M059J (cell line): ENCODE measurements around the gene KLF8. TPM values are rescaled to one million over a fixed set of nuclear protein-coding genes. Genes with fewer than 3 reads are reported as not detected.
"Not testable (repeated sequence)": the region's sequence is repeated elsewhere in the genome, so short reads cannot be mapped to it uniquely, and the experiment has no call there.

ENCODE experiments used
- DNase-seq: peaks from one replicate; pipeline ENCODE4 v3.0.0-alpha.2; 2012; ENCODE audit warnings: low read depth
- total RNA-seq: library from RNA; depleted of rRNA; stranded (reverse); fragments of >200 nt; shearing (Covaris generic); gene quantifications from 2 replicates; pipeline ENCODE4 v1.2.3, GENCODE V29; 2014; rRNA removed

KLF8 gene
- 0.27 TPM in 1 of 2 replicates, not detected in the other for total RNA-seq

- DNase-seq: no peak
These were observed at the start of gene KLF8 for GRCh38 chrX:56232221-56233082. Gene KLF8 (plus strand): TSS chrX:56232356. CDS start chrX:56233335, 979 bp downstream.

- not testable (repeated sequence) for DNase-seq
These were observed 25.2 kb upstream of the KLF8 start for GRCh38 chrX:56206945-56207344.

GRCh38 chrX:56211701-56212100 is 20.5 kb upstream of the KLF8 start:
- DNase-seq: no peak

GRCh38 chrX:56216332-56216731 is 15.8 kb upstream of the KLF8 start:
- no peak for DNase-seq

- peak; percentile 4 for DNase-seq
These were observed 12.5 kb upstream of the KLF8 start for GRCh38 chrX:56219700-56220099.

- no peak for DNase-seq
These were observed 11.1 kb upstream of the KLF8 start for GRCh38 chrX:56221101-56221500.

GRCh38 chrX:56222473-56223000 is 9.6 kb upstream of the KLF8 start:
- DNase-seq: no peak

GRCh38 chrX:56226980-56227379 is 5.2 kb upstream of the KLF8 start:
- no peak for DNase-seq

GRCh38 chrX:56228914-56229313 is 3.2 kb upstream of the KLF8 start:
- no peak for DNase-seq

GRCh38 chrX:56231537-56232090 is 542 bp upstream of the KLF8 start:
- DNase-seq: no peak

GRCh38 chrX:56233100-56233499 is 944 bp downstream of the KLF8 start:
- DNase-seq: no peak

GRCh38 chrX:56233682-56234081 is 1.5 kb downstream of the KLF8 start:
- no peak for DNase-seq

GRCh38 chrX:56248492-56248891 is 16.3 kb downstream of the KLF8 start:
- DNase-seq: peak; percentile 45

- no peak for DNase-seq
These were observed 21.9 kb downstream of the KLF8 start for GRCh38 chrX:56253832-56254703.

- DNase-seq: no peak
These were observed 36.7 kb downstream of the KLF8 start for GRCh38 chrX:56268888-56269287.

GRCh38 chrX:56278692-56279091 is 46.5 kb downstream of the KLF8 start:
- DNase-seq: no peak

GRCh38 chrX:56279863-56280262 is 47.7 kb downstream of the KLF8 start:
- no peak for DNase-seq

- DNase-seq: peak; percentile 29
These were observed 49.6 kb downstream of the KLF8 start for GRCh38 chrX:56281789-56282188.

- no peak for DNase-seq
These were observed 52.1 kb downstream of the KLF8 start for GRCh38 chrX:56284269-56284668.

GRCh38 chrX:56288608-56289007 is 56.5 kb downstream of the KLF8 start:
- no peak for DNase-seq

- DNase-seq: no peak
These were observed 57.3 kb downstream of the KLF8 start for GRCh38 chrX:56289449-56289848.

- no peak for DNase-seq
These were observed 76.6 kb downstream of the KLF8 start for GRCh38 chrX:56308726-56309125.
